Muscle of leg (tissue), 11 donors: ENCODE results near the gene TTC23L. TPM values are rescaled to one million over a fixed set of nuclear protein-coding genes. Genes with fewer than 3 reads are reported as not detected.

Source experiments
- DNase-seq: peaks from one replicate; pipeline ENCODE4 v3.0.0; 2013
- H3K27ac ChIP-seq: one replicate; pipeline ENCODE4 v1.5.1; 2013; ENCODE audit warnings: mild to moderate bottlenecking, low read length, control low read depth
- H3K27me3 ChIP-seq: one replicate; pipeline ENCODE4 v1.6.1; 2013; ENCODE audit warnings: low read length; ENCODE audit not compliant: control insufficient read depth, insufficient read depth
- H3K36me3 ChIP-seq: one replicate; pipeline ENCODE4 v1.6.1; 2013; ENCODE audit warnings: low read length; ENCODE audit not compliant: control insufficient read depth, insufficient read depth
- H3K4me1 ChIP-seq: one replicate; pipeline ENCODE4 v1.6.1; 2013; ENCODE audit warnings: low read length; ENCODE audit not compliant: control insufficient read depth, insufficient read depth
- H3K4me3 ChIP-seq: one replicate; pipeline ENCODE4 v1.5.1; 2013; ENCODE audit warnings: low read length, control low read depth
- H3K9me3 ChIP-seq: replicated peaks from 2 replicates; pipeline ENCODE4 v1.6.1; 2013; ENCODE audit warnings: low read depth, low read length; ENCODE audit not compliant: control insufficient read depth
- WGBS: methylation state at CpG from one replicate; pipeline ENCODE4 v1.1.5; 2013; ENCODE audit warnings: missing lambda C conversion rate; ENCODE audit not compliant: insufficient coverage; 5-methylcytosine and 5-hydroxymethylcytosine counted together
- polyA plus RNA-seq, 8 donors: library from polyadenylated mRNA; unstranded; fragments of 120-200 nt; gene quantifications; one replicate each; pipeline versions ENCODE4 v1.2.1 to v1.2.3, GENCODE V29; 2013; ENCODE audit warnings: inconsistent platforms in 1 of 8, low replicate concordance in 1 of 8; ENCODE audit not compliant: insufficient read length in 8 of 8, insufficient read depth in 1 of 8
- total RNA-seq: library from RNA; stranded (reverse); fragments of 120-200 nt; gene quantifications from one replicate; pipeline ENCODE4 v1.2.4, GENCODE V29; 2013

Gene TTC23L
- total and polyA plus RNA-seq, 9 donors: 0.12 to 0.68 (median 0.22) TPM

- Histone ChIP-seq H3K4me3 (no peak overlapping the region), H3K9me3 (no peaks in the 10 kb centered on the region), H3K27ac (no peak overlapping the region), H3K27me3 (no peaks in the 10 kb centered on the region), H3K4me1 (no peaks in the 10 kb centered on the region), H3K36me3 (peaks cover 8% of the 10 kb centered on the region)
- no CpG with 5 or more reads among the region's 1 CpG for WGBS
- no peak for DNase-seq
Measured at GRCh38 chr5:34833090-34833489, 5.9 kb upstream of the TTC23L start.

DNA sequence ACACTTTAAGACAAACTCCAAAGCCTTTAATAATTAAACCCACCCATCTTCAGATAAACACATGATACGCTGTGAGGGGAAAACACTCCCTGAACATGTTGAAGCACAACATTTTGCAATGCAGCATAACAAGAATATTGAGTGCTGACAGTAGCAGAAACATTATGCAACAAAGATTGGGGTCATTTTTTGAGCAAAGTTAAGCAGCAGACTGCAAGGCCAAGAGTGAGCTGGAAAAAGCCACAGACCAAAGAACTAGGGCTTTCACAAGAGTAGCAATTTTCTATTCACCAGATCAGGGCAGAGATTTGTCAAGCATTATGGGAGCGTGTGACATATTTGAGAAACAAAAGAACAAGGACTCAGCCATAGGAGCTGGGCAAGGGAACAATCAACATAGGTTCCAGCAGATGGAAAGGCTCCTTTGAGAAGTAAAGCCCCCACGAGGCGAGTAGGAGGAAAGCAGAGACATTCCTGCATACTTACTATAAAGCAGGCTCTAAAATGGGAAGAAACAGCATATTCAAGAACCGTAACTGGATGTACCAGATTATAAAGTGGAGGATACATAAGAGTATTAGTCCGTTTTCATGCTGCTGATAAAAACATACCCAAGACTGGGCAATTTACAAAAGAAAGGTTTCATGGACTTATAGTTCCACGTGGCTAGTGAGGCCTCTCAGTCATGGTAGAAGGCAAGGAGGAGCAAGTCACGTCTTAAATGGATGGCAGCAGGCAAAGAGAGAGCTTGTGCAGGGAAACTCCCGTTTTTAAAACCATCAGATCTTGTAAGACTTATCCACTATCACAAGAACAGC is 4.8 kb upstream of the TTC23L start:
- WGBS: 80% methylated on average over 1 of the region's 9 CpGs
- Histone ChIP-seq H3K4me3 (no peak overlapping the region), H3K36me3 (peaks cover 8% of the 10 kb centered on the region), H3K9me3 (no peaks in the 10 kb centered on the region), H3K4me1 (no peaks in the 10 kb centered on the region), H3K27me3 (no peaks in the 10 kb centered on the region), H3K27ac (no peak overlapping the region)
- DNase-seq: no peak

GRCh38 chr5:34834794-34835089 is 4.2 kb upstream of the TTC23L start:
- WGBS: no CpG with 5 or more reads among the region's 1 CpG
- H3K27me3 ChIP-seq: no peaks in the 10 kb centered on the region
- peaks cover 5% of the 10 kb centered on the region for H3K36me3 ChIP-seq
- H3K4me1 ChIP-seq: peaks cover 3% of the 10 kb centered on the region
- DNase-seq: no peak
- no peak overlapping the region for H3K4me3 ChIP-seq
- H3K9me3 ChIP-seq: no peaks in the 10 kb centered on the region
- no peak overlapping the region for H3K27ac ChIP-seq

DNA sequence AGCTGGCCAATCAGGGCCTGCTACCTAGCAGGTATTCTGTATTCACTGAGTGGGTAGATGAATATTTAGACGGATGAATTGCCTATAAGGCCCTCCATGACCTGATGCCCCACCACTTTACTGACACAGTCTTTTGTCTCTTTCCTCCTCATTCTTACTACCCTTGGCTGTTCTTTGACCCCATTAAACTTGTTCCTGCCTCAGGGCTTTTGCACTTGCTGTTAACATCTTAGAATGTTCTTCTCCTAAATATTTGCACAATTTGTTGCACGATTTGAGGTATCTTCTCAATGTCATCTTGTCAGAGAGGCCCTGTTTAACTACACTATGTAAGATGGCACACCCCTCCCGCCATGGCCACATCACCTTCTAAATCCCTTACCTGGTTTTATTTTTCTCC is 3.3 kb upstream of the TTC23L start:
- 80% methylated on average over 1 of the region's 3 CpGs for WGBS
- H3K4me1 ChIP-seq: peaks cover 3% of the 10 kb centered on the region
- no peaks in the 10 kb centered on the region for H3K36me3 ChIP-seq
- no peaks in the 10 kb centered on the region for H3K27me3 ChIP-seq
- no peaks in the 10 kb centered on the region for H3K9me3 ChIP-seq
- no peak overlapping the region for H3K27ac ChIP-seq
- DNase-seq: no peak
- no peak overlapping the region for H3K4me3 ChIP-seq

DNA sequence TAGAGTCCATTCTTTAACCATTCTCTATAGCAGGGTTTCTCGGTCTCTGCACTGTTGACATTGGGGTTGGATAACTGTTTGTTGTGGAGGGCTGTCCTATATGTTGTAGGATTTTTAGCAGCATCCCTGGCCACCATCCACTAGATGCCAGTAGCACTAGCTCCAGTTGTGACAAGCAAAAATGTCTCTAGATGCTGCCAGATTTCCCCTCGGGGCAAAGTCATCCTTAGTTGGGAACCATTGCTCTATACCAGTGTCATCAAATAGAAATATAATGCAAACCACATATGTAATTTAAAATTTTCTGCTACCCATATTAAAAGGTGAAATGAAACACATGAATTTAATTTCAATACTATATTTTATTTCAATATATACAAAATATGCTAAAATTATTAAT is 2.9 kb downstream of the TTC23L start:
- no peak overlapping the region for H3K27ac ChIP-seq
- peaks cover 3% of the 10 kb centered on the region for H3K4me1 ChIP-seq
- H3K4me3 ChIP-seq: no peak overlapping the region
- no peaks in the 10 kb centered on the region for H3K36me3 ChIP-seq
- peaks cover 2% of the 10 kb centered on the region for H3K27me3 ChIP-seq
- no peaks in the 10 kb centered on the region for H3K9me3 ChIP-seq
- DNase-seq: no peak
- WGBS: no CpG with 5 or more reads among the region's 2 CpGs

- no peak for DNase-seq
- Histone ChIP-seq H3K36me3 (no peaks in the 10 kb centered on the region), H3K27ac (no peak overlapping the region), H3K9me3 (no peaks in the 10 kb centered on the region), H3K27me3 (peaks cover 2% of the 10 kb centered on the region), H3K4me3 (no peak overlapping the region), H3K4me1 (peaks cover 3% of the 10 kb centered on the region)
- 91% methylated on average over 6 of the region's 7 CpGs for WGBS
Measured at GRCh38 chr5:34842554-34842953, 3.6 kb downstream of the TTC23L start.

GRCh38 chr5:34843497-34843896 is 4.5 kb downstream of the TTC23L start:
- Histone ChIP-seq H3K9me3 (no peaks in the 10 kb centered on the region), H3K4me1 (peaks cover 3% of the 10 kb centered on the region), H3K36me3 (no peaks in the 10 kb centered on the region), H3K27ac (no peak overlapping the region), H3K27me3 (peaks cover 2% of the 10 kb centered on the region), H3K4me3 (no peak overlapping the region)
- no peak for DNase-seq
- WGBS: 50% methylated on average over 1 of the region's 2 CpGs

- H3K27ac ChIP-seq: no peak overlapping the region
- DNase-seq: no peak
- peaks cover 2% of the 10 kb centered on the region for H3K27me3 ChIP-seq
- H3K4me3 ChIP-seq: no peak overlapping the region
- H3K4me1 ChIP-seq: peaks cover 3% of the 10 kb centered on the region
- H3K9me3 ChIP-seq: no peaks in the 10 kb centered on the region
- no peaks in the 10 kb centered on the region for H3K36me3 ChIP-seq
- no CpG with 5 or more reads among the region's 3 CpGs for WGBS
Measured at GRCh38 chr5:34844106-34844505, 5.1 kb downstream of the TTC23L start.

GRCh38 chr5:34844999-34845398 is 6.0 kb downstream of the TTC23L start:
- DNase-seq: no peak
- Histone ChIP-seq H3K27me3 (peaks cover 2% of the 10 kb centered on the region), H3K4me3 (no peak overlapping the region), H3K27ac (no peak overlapping the region), H3K9me3 (no peaks in the 10 kb centered on the region), H3K36me3 (no peaks in the 10 kb centered on the region), H3K4me1 (no peaks in the 10 kb centered on the region)
- WGBS: no CpG with 5 or more reads among the region's 4 CpGs

GRCh38 chr5:34847056-34847455 is 8.1 kb downstream of the TTC23L start:
- Histone ChIP-seq H3K27me3 (peaks cover 2% of the 10 kb centered on the region), H3K9me3 (no peaks in the 10 kb centered on the region), H3K27ac (no peak overlapping the region), H3K36me3 (no peaks in the 10 kb centered on the region), H3K4me3 (no peak overlapping the region), H3K4me1 (no peaks in the 10 kb centered on the region)
- no peak for DNase-seq

- no peak overlapping the region for H3K4me3 ChIP-seq
- DNase-seq: no peak
- no peaks in the 10 kb centered on the region for H3K4me1 ChIP-seq
- no peaks in the 10 kb centered on the region for H3K36me3 ChIP-seq
- WGBS: 80% methylated on average over 3 of the region's 4 CpGs
- H3K9me3 ChIP-seq: no peaks in the 10 kb centered on the region
- H3K27ac ChIP-seq: no peak overlapping the region
- peaks cover 2% of the 10 kb centered on the region for H3K27me3 ChIP-seq
Measured at GRCh38 chr5:34847552-34847951, 8.6 kb downstream of the TTC23L start.
